Measurements from ENCODE around the gene MIB2. TPM values are rescaled to one million over a fixed set of nuclear protein-coding genes. Genes with fewer than 3 reads are reported as not detected.

Gene MIB2
- total RNA-seq, 1 experiment from 2014 or later: 74.5 TPM

DNA sequence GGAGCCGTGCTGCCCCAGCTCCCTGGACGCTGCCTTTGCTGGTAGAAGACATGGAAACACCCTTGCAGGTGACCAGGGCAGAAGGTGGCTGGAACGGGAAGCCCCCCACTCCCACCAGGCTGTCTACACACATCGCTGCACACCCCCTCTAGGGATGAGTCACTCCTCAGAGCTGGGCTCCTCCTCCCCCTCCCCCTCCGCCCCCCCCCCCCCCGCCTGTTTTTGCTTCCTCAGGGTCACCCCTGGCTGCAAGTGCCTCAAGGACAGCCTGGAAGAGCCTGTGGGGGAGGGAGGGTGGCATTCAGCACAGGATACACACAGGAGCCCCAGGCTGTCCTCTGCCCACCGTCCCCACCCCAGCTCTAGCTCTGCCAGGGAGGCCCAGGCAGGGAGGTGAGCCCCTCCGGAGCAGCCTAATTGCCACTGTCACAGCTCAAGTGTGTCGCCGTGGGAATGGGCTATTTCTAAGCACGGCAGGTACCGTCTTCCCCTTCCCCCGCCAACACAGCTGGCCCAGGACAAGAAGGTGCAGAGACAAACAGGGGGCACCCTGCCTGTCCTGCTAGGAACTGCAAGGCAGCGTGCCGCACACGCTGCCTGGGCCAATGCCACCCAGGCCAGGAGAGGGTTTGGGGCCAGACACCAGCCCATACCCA, 17.9 kb upstream of the MIB2 start:
- intact Hi-C loops (cut with micrococcal nuclease; ENCODE audit: unreplicated experiment) (no loop called here), in situ Hi-C loops (cut with HindIII; ENCODE audit: low pct_unique_long_range_greater_than_20kb, low sequenced_read_pairs) (no loop called here)
- Histone ChIP-seq H3K36me3 (ENCODE audit: control insufficient read depth, insufficient read depth, low read length) (no peaks in the 10 kb centered on the region), H3K4me1 (ENCODE audit: control insufficient read depth, insufficient read depth, low read length) (peaks cover 10% of the 10 kb centered on the region), H3K4me3 (ENCODE audit: low read depth in 2 of 2, low read length in 2 of 2) (no peak overlapping the region), H3K27ac (ENCODE audit: low read length) (no peak overlapping the region), H3K27me3 (ENCODE audit: control insufficient read depth, insufficient read depth, low read length) (no peaks in the 10 kb centered on the region), H3K9me3 (ENCODE audit: control insufficient read depth, insufficient read depth, low read depth, low read length) (no peaks in the 10 kb centered on the region)
- CTCF ChIA-PET: interaction anchor here (0.6 kb wide), 1 partner anchor 222 kb away, joined by 5 read pairs; the partner anchor contains the start of gene AURKAIP1
- POLR2A ChIA-PET: interaction anchor here (1.2 kb wide), 1 partner anchor 21 kb away, joined by 4 read pairs; no protein-coding TSS in a partner anchor
- DNase-seq (ENCODE audit: low read depth, low spot score): no peak
- TF ChIP-seq, protein P1, sequence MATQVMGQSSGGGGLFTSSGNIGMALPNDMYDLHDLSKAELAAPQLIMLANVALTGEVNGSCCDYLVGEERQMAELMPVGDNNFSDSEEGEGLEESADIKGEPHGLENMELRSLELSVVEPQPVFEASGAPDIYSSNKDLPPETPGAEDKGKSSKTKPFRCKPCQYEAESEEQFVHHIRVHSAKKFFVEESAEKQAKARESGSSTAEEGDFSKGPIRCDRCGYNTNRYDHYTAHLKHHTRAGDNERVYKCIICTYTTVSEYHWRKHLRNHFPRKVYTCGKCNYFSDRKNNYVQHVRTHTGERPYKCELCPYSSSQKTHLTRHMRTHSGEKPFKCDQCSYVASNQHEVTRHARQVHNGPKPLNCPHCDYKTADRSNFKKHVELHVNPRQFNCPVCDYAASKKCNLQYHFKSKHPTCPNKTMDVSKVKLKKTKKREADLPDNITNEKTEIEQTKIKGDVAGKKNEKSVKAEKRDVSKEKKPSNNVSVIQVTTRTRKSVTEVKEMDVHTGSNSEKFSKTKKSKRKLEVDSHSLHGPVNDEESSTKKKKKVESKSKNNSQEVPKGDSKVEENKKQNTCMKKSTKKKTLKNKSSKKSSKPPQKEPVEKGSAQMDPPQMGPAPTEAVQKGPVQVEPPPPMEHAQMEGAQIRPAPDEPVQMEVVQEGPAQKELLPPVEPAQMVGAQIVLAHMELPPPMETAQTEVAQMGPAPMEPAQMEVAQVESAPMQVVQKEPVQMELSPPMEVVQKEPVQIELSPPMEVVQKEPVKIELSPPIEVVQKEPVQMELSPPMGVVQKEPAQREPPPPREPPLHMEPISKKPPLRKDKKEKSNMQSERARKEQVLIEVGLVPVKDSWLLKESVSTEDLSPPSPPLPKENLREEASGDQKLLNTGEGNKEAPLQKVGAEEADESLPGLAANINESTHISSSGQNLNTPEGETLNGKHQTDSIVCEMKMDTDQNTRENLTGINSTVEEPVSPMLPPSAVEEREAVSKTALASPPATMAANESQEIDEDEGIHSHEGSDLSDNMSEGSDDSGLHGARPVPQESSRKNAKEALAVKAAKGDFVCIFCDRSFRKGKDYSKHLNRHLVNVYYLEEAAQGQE (IDR thresholded peaks at IDR 0.05; ENCODE audit: insufficient read depth in 1 of 2, low read depth in 2 of 2, low read length in 1 of 2): no peak
- TF ChIP-seq POLR2AphosphoS5 (IDR thresholded peaks at IDR 0.05; ENCODE audit: low read depth, low read length) (no peak), TCF7L2 (IDR thresholded peaks at IDR 0.05; ENCODE audit: low read depth, low read length) (no peak), SIN3A (IDR thresholded peaks at IDR 0.05; ENCODE audit: borderline replicate concordance, insufficient read depth, low read depth, low read length) (no peak)
- TF ChIP-seq, protein P2, sequence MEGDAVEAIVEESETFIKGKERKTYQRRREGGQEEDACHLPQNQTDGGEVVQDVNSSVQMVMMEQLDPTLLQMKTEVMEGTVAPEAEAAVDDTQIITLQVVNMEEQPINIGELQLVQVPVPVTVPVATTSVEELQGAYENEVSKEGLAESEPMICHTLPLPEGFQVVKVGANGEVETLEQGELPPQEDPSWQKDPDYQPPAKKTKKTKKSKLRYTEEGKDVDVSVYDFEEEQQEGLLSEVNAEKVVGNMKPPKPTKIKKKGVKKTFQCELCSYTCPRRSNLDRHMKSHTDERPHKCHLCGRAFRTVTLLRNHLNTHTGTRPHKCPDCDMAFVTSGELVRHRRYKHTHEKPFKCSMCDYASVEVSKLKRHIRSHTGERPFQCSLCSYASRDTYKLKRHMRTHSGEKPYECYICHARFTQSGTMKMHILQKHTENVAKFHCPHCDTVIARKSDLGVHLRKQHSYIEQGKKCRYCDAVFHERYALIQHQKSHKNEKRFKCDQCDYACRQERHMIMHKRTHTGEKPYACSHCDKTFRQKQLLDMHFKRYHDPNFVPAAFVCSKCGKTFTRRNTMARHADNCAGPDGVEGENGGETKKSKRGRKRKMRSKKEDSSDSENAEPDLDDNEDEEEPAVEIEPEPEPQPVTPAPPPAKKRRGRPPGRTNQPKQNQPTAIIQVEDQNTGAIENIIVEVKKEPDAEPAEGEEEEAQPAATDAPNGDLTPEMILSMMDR (IDR thresholded peaks at IDR 0.05): no peak; the same call in 1 of the 2 replicates
- ATAC-seq: peak; percentile 70
- BruUV-seq (replicated peaks): no TSS peak

- in situ Hi-C loops (cut with HindIII; ENCODE audit: low pct_unique_long_range_greater_than_20kb, low sequenced_read_pairs) (no loop called here), intact Hi-C loops (cut with micrococcal nuclease; ENCODE audit: unreplicated experiment) (no loop called here)
- Histone ChIP-seq H3K9me3 (ENCODE audit: control insufficient read depth, insufficient read depth, low read depth, low read length) (no peaks in the 10 kb centered on the region), H3K4me1 (ENCODE audit: control insufficient read depth, insufficient read depth, low read length) (peaks cover 10% of the 10 kb centered on the region), H3K36me3 (ENCODE audit: control insufficient read depth, insufficient read depth, low read length) (no peaks in the 10 kb centered on the region), H3K27me3 (ENCODE audit: control insufficient read depth, insufficient read depth, low read length) (no peaks in the 10 kb centered on the region), H3K27ac (ENCODE audit: low read length) (no peak overlapping the region), H3K4me3 (ENCODE audit: low read depth in 2 of 2, low read length in 2 of 2) (no peak overlapping the region)
- no peak for ATAC-seq
- no peak for TF ChIP-seq POLR2AphosphoS5 (IDR thresholded peaks at IDR 0.05; ENCODE audit: low read depth, low read length)
- TF ChIP-seq SIN3A (IDR thresholded peaks at IDR 0.05; ENCODE audit: borderline replicate concordance, insufficient read depth, low read depth, low read length): no peak
- TF ChIP-seq, protein P2 (IDR thresholded peaks at IDR 0.05): peak; percentile 22; the same call in 1 of the 2 replicates
- BruUV-seq (replicated peaks): no TSS peak
- POLR2A ChIA-PET: no interaction called here
- CTCF ChIA-PET: interaction anchor here (0.6 kb wide), 1 partner anchor 223 kb away, joined by 5 read pairs; the partner anchor contains the start of gene AURKAIP1
- DNase-seq (ENCODE audit: low read depth, low spot score): no peak
These were observed 17.1 kb upstream of the MIB2 start for GRCh38 chr1:1598051-1598719.
